Osteoblast (primary cell): ENCODE data around the gene MIA. TPM values are rescaled to one million over a fixed set of nuclear protein-coding genes. Genes with fewer than 3 reads are reported as not detected.
"Not testable (repeated sequence)": the region's sequence is repeated elsewhere in the genome, so short reads cannot be mapped to it uniquely, and the experiment has no call there.

Experiments used
- DNase-seq: peaks from one replicate; pipeline ENCODE4 v3.0.0; 2011; ENCODE audit warnings: low spot score, mixed read lengths; ENCODE audit not compliant: insufficient read length; ENCODE audit errors: missing footprints
- H2AFZ ChIP-seq: 2 replicates; pipeline ENCODE4 v1.6.0; 2011; ENCODE audit warnings: mild to moderate bottlenecking, low read length
- H3K27ac ChIP-seq: 2 replicates; pipeline ENCODE4 v1.5.1; 2011; ENCODE audit warnings: mild to moderate bottlenecking, low read depth, low read length, moderate library complexity
- H3K27me3 ChIP-seq: 2 replicates; pipeline ENCODE4 v1.6.0; 2012; ENCODE audit warnings: mild to moderate bottlenecking, control low read depth, inconsistent platforms, low read length, moderate library complexity; ENCODE audit not compliant: insufficient read depth
- H3K36me3 ChIP-seq: 2 replicates; pipeline ENCODE4 v1.5.1; 2011; ENCODE audit warnings: mild to moderate bottlenecking, low read length, control low read depth, moderate library complexity; ENCODE audit not compliant: insufficient read depth
- H3K4me1 ChIP-seq: 2 replicates; pipeline ENCODE4 v1.5.1; 2011; ENCODE audit warnings: mild to moderate bottlenecking, low read length, control low read depth, moderate library complexity; ENCODE audit not compliant: insufficient read depth
- H3K4me2 ChIP-seq: 2 replicates; pipeline ENCODE4 v1.6.0; 2011; ENCODE audit warnings: mild to moderate bottlenecking, low read length; ENCODE audit not compliant: insufficient read depth
- H3K4me3 ChIP-seq: fragments of 200-600 bp; sonication (generic); 3 replicates; pipeline ENCODE4 v1.5.1; 2012; ENCODE audit warnings: mild to moderate bottlenecking, low read length, inconsistent platforms; ENCODE audit not compliant: insufficient read depth
- H3K79me2 ChIP-seq: 2 replicates; pipeline ENCODE4 v1.6.0; 2012; ENCODE audit warnings: mild to moderate bottlenecking, low read length, control low read depth, inconsistent platforms; ENCODE audit not compliant: insufficient read depth
- H3K9me3 ChIP-seq: 2 replicates; pipeline ENCODE4 v1.5.1; 2011; ENCODE audit warnings: low read depth, low read length, control low read depth
- H4K20me1 ChIP-seq: 2 replicates; pipeline ENCODE4 v1.6.0; 2012; ENCODE audit warnings: mild to moderate bottlenecking, low read length, control low read depth; ENCODE audit not compliant: insufficient read depth
- CTCF ChIP-seq: IDR thresholded peaks from 2 replicates; pipeline ENCODE4 v1.5.1; 2011; ENCODE audit warnings: mild to moderate bottlenecking, low read depth, low read length, moderate library complexity; ENCODE audit errors: extremely low read depth
- total RNA-seq: library from RNA; depleted of rRNA; stranded (reverse); fragments of >200 nt; gene quantifications from 2 replicates; pipeline ENCODE4 v1.2.3, GENCODE V29; 2012

Gene MIA
- total RNA-seq, 1 donor, result 0.72 TPM

- H3K4me3 ChIP-seq, result peak overlapping the region; percentile 60
- peak; percentile 32 for TF ChIP-seq CTCF
- H2AFZ ChIP-seq, H3K27ac ChIP-seq, H3K9me3 ChIP-seq, H3K27me3 ChIP-seq, H3K4me1 ChIP-seq, DNase-seq, H3K36me3 ChIP-seq, H4K20me1 ChIP-seq, H3K79me2 ChIP-seq: not testable (repeated sequence)
- H3K4me2 ChIP-seq, result peak overlapping the region; percentile 77
Measured at GRCh38 chr19:40818480-40819399, 43.4 kb downstream of the MIA start.

- H3K27me3 ChIP-seq, H2AFZ ChIP-seq, H3K4me3 ChIP-seq, H4K20me1 ChIP-seq, H3K4me1 ChIP-seq, H3K79me2 ChIP-seq, H3K9me3 ChIP-seq, H3K36me3 ChIP-seq, H3K4me2 ChIP-seq, H3K27ac ChIP-seq: not testable (repeated sequence)
- DNase-seq, result peak; percentile 25
- peak; percentile 71 for TF ChIP-seq CTCF
Measured at GRCh38 chr19:40819479-40820234, 44.3 kb downstream of the MIA start.

- H3K4me1 ChIP-seq, result no peaks in the 10 kb centered on the region
- H4K20me1 ChIP-seq, result no peaks in the 10 kb centered on the region
- peaks cover 5% of the 10 kb centered on the region for H3K36me3 ChIP-seq
- no peak overlapping the region for H3K4me2 ChIP-seq
- TF ChIP-seq CTCF, result no peak
- no peak for DNase-seq
- no peak overlapping the region for H3K4me3 ChIP-seq
- H3K27me3 ChIP-seq, result no peaks in the 10 kb centered on the region
- no peaks in the 10 kb centered on the region for H3K9me3 ChIP-seq
- H2AFZ ChIP-seq, result no peak overlapping the region
- no peaks in the 10 kb centered on the region for H3K79me2 ChIP-seq
- no peak overlapping the region for H3K27ac ChIP-seq
Measured at GRCh38 chr19:40822161-40822560, 46.8 kb downstream of the MIA start.

GRCh38 chr19:40822704-40823553 is 47.6 kb downstream of the MIA start:
- H3K27me3 ChIP-seq, DNase-seq, H3K9me3 ChIP-seq, H2AFZ ChIP-seq, H3K79me2 ChIP-seq, H4K20me1 ChIP-seq, H3K36me3 ChIP-seq, H3K27ac ChIP-seq, H3K4me1 ChIP-seq, H3K4me3 ChIP-seq, H3K4me2 ChIP-seq: not testable (repeated sequence)

DNA sequence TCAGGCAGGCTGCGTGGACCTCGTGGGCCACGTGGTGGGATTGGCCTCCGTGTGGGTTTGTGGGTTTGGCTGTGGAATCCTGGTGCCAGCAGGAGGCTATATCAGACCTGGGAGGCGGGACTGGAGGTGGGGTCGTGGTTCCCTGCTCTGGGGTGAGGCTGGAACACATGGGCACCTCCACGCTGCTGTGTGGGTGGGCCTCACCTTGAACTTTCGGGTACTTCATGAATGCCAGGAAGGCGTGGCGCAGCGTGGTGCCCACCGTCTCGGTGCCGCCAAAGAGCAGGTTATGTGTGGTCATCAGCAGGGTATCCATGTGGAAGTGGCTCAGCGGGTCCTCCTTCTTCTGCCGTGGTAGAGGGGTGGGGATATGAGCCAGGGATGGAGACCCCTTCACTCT is 49.6 kb downstream of the MIA start:
- H3K4me3 ChIP-seq, H3K27ac ChIP-seq, H3K9me3 ChIP-seq, H3K36me3 ChIP-seq, H3K4me1 ChIP-seq, H2AFZ ChIP-seq, H3K79me2 ChIP-seq, H4K20me1 ChIP-seq, H3K4me2 ChIP-seq, DNase-seq, H3K27me3 ChIP-seq: not testable (repeated sequence)

DNA sequence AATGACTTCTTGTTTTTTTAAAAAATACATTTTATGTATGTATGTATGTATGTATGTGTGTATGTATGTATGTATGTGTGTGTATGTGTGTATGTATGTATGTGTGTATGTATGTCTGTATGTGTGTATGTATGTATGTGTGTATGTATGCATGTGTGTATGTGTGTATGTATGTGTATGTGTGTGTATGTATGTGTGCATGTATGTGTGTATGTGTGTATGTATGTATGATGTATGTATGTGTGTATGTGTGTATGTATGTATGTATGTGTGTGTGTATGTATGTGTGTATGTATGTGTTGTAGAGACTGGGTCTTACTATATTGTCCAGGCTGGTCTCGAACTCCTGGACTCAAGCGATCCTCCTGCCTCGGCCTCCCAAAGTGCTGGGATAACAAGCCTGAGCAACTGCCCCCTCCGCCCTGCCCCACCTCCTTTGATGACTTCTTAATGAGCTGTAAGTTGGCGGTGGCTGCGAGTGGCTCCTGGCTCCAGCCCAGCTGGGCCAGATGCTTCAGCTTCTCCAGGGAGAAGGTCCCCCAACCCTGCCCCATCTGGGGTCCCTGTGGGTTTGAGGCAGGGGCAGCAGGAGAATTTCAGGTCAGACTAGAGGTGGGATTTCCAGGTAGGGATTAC is 50.3 kb downstream of the MIA start:
- not testable (repeated sequence) for H2AFZ ChIP-seq, H3K4me3 ChIP-seq, H3K4me1 ChIP-seq, H3K4me2 ChIP-seq, DNase-seq, H3K79me2 ChIP-seq, H3K27me3 ChIP-seq, H3K36me3 ChIP-seq, H3K27ac ChIP-seq, H3K9me3 ChIP-seq, H4K20me1 ChIP-seq
